A673 (cell line): ENCODE results near the gene METTL27.

Experiments used
- EZH2 ChIP-seq: fragments of 200-600 bp; sonication (generic); IDR thresholded peaks from 2 replicates; pipeline ENCODE4 v1.6.1; 2017; ENCODE audit warnings: borderline replicate concordance, low read depth, mild to moderate bottlenecking, mixed read lengths, antibody characterized with exemption, low read length; ENCODE audit not compliant: poor library complexity, severe bottlenecking
- TF ChIP-seq, protein P1 (sequence below): fragments of 300-800, 200-600 bp; sonication (generic); conservative IDR thresholded peaks from 2 replicates; pipeline ENCODE4 v1.5.1; 2017; ENCODE audit warnings: low read depth, mild to moderate bottlenecking, antibody characterized with exemption, low read length, moderate library complexity, mixed read lengths

DNA sequence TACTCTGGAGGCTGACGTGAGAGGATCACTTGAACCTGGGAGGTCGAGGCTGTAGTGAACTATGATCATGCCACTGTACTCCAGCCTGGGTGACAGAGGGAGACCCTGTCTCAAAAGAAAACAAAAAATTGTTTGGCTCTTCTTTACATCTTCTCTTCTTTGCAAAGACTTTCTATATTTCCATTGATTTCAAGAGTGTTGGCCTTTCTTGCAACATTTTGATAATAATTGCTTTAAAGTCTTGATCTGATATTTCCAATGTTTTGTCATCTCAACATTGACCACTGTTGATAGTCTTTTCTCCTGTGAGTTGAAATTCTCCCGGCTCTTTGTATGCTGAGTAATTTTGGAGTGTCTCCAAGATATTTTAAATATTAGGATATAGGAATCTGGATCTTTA is 29.3 kb downstream of the METTL27 start:
- no peak for TF ChIP-seq EZH2
- TF ChIP-seq, protein P1, sequence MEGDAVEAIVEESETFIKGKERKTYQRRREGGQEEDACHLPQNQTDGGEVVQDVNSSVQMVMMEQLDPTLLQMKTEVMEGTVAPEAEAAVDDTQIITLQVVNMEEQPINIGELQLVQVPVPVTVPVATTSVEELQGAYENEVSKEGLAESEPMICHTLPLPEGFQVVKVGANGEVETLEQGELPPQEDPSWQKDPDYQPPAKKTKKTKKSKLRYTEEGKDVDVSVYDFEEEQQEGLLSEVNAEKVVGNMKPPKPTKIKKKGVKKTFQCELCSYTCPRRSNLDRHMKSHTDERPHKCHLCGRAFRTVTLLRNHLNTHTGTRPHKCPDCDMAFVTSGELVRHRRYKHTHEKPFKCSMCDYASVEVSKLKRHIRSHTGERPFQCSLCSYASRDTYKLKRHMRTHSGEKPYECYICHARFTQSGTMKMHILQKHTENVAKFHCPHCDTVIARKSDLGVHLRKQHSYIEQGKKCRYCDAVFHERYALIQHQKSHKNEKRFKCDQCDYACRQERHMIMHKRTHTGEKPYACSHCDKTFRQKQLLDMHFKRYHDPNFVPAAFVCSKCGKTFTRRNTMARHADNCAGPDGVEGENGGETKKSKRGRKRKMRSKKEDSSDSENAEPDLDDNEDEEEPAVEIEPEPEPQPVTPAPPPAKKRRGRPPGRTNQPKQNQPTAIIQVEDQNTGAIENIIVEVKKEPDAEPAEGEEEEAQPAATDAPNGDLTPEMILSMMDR, result no peak
